Mesenchymal stem cell (in vitro differentiated cells and primary cell): ENCODE data around the gene CCDC148.
A peak's percentile ranks its signal among the peaks of the same experiment; 100 is the strongest.

Experiments used
- DNase-seq: peaks from one replicate; pipeline ENCODE4 v3.0.0-alpha.2; 2013
- H2AFZ ChIP-seq: one replicate; pipeline ENCODE4 v1.6.1; 2013; ENCODE audit warnings: low read depth, mild to moderate bottlenecking, control low read depth, inconsistent platforms, low read length, moderate library complexity
- H2AK5ac ChIP-seq: 2 replicates; pipeline ENCODE4 v1.6.1; 2013; ENCODE audit warnings: low read length, moderate library complexity, mild to moderate bottlenecking, inconsistent platforms; ENCODE audit not compliant: severe bottlenecking
- H2BK120ac ChIP-seq: one replicate; pipeline ENCODE4 v1.6.1; 2013; ENCODE audit warnings: low read depth, mild to moderate bottlenecking, inconsistent platforms, low read length, moderate library complexity
- H2BK12ac ChIP-seq, 2 experiments: one replicate each; pipeline ENCODE4 v1.6.1; 2013; ENCODE audit warnings: inconsistent platforms in 2 of 2, low read length in 2 of 2, mild to moderate bottlenecking in 2 of 2, moderate library complexity in 2 of 2, control low read depth in 1 of 2
- H2BK15ac ChIP-seq: one replicate; pipeline ENCODE4 v1.6.1; 2013; ENCODE audit warnings: mild to moderate bottlenecking, low read depth, inconsistent platforms; ENCODE audit not compliant: poor library complexity, severe bottlenecking
- H2BK5ac ChIP-seq: 2 replicates; pipeline ENCODE4 v1.6.1; 2013; ENCODE audit warnings: low read depth, mild to moderate bottlenecking, low read length, control low read depth, inconsistent platforms; ENCODE audit not compliant: poor library complexity, severe bottlenecking
- H3K14ac ChIP-seq, 2 experiments: one replicate each; pipeline ENCODE4 v1.6.1; 2013; ENCODE audit warnings: inconsistent platforms in 2 of 2, low read length in 2 of 2, control low read depth in 1 of 2, mild to moderate bottlenecking in 1 of 2, moderate library complexity in 1 of 2
- H3K18ac ChIP-seq, 2 experiments: one replicate each; pipeline ENCODE4 v1.6.1; 2013; ENCODE audit warnings: inconsistent platforms in 2 of 2, low read length in 2 of 2, control low read depth in 1 of 2, low read depth in 1 of 2, mild to moderate bottlenecking in 1 of 2
- H3K23ac ChIP-seq, 2 experiments: one replicate each; pipeline ENCODE4 v1.6.1; 2013; ENCODE audit warnings: inconsistent platforms in 2 of 2, low read length in 2 of 2, mild to moderate bottlenecking in 2 of 2, moderate library complexity in 2 of 2, control low read depth in 1 of 2
- H3K27ac ChIP-seq: 2 replicates; pipeline ENCODE4 v1.5.1; 2013; ENCODE audit warnings: mild to moderate bottlenecking, moderate library complexity, low read length, control low read depth, inconsistent platforms; ENCODE audit not compliant: poor library complexity, severe bottlenecking
- H3K27me3 ChIP-seq, 2 experiments: 2 replicates each; pipeline versions ENCODE4 v1.6.1 to v1.7.0; 2013; ENCODE audit warnings: low read length in 2 of 2, mild to moderate bottlenecking in 2 of 2, moderate library complexity in 2 of 2, control low read depth in 1 of 2, inconsistent platforms in 1 of 2; ENCODE audit not compliant: control insufficient read depth in 1 of 2, insufficient read depth in 1 of 2
- H3K36me3 ChIP-seq, 2 experiments: 2 replicates each; pipeline versions ENCODE4 v1.6.1 to v1.7.0; 2013; ENCODE audit warnings: low read length in 2 of 2, control low read depth in 1 of 2, inconsistent platforms in 1 of 2, low read depth in 1 of 2, mild to moderate bottlenecking in 1 of 2; ENCODE audit not compliant: insufficient read depth in 2 of 2, control insufficient read depth in 1 of 2
- H3K4ac ChIP-seq, 2 experiments: one replicate each; pipeline ENCODE4 v1.6.1; 2013; ENCODE audit warnings: inconsistent platforms in 2 of 2, low read length in 2 of 2, mild to moderate bottlenecking in 2 of 2, moderate library complexity in 2 of 2, control low read depth in 1 of 2, low read depth in 1 of 2
- H3K4me1 ChIP-seq: 2 replicates; pipeline ENCODE4 v1.6.1; 2013; ENCODE audit warnings: low read depth, low read length, control low read depth; ENCODE audit not compliant: control insufficient read depth, insufficient read depth
- H3K4me2 ChIP-seq: 2 replicates; pipeline ENCODE4 v1.6.1; 2013; ENCODE audit warnings: low read length, mild to moderate bottlenecking, inconsistent platforms; ENCODE audit not compliant: poor library complexity, severe bottlenecking
- H3K4me3 ChIP-seq, 2 experiments: 2 replicates each; pipeline versions ENCODE4 v1.5.1 to v1.7.0; 2013; ENCODE audit warnings: low read length in 2 of 2, mild to moderate bottlenecking in 2 of 2, control low read depth in 1 of 2, low read depth in 1 of 2; ENCODE audit not compliant: insufficient read depth in 1 of 2
- H3K79me1 ChIP-seq: replicated peaks from 2 replicates; pipeline ENCODE4 v1.6.1; 2013; ENCODE audit warnings: mild to moderate bottlenecking, control low read depth, low read length, inconsistent platforms; ENCODE audit not compliant: poor library complexity, severe bottlenecking
- H3K9ac ChIP-seq: 2 replicates; pipeline ENCODE4 v1.7.0; 2013; ENCODE audit warnings: mild to moderate bottlenecking, low read length, moderate library complexity
- H3K9me3 ChIP-seq: 2 replicates; pipeline ENCODE4 v1.7.0; 2013; ENCODE audit warnings: mild to moderate bottlenecking, low read length; ENCODE audit not compliant: control insufficient read depth
- H4K8ac ChIP-seq: one replicate; pipeline ENCODE4 v1.6.1; 2013; ENCODE audit warnings: inconsistent platforms, mild to moderate bottlenecking, low read length, moderate library complexity
- H4K91ac ChIP-seq: one replicate; pipeline ENCODE4 v1.6.1; 2013; ENCODE audit warnings: mild to moderate bottlenecking, low read length, inconsistent platforms
- WGBS: methylation state at CpG from one replicate; pipeline ENCODE4 v1.1.7; 2013; ENCODE audit warnings: mixed read lengths; 5-methylcytosine and 5-hydroxymethylcytosine counted together

Gene CCDC148

DNA sequence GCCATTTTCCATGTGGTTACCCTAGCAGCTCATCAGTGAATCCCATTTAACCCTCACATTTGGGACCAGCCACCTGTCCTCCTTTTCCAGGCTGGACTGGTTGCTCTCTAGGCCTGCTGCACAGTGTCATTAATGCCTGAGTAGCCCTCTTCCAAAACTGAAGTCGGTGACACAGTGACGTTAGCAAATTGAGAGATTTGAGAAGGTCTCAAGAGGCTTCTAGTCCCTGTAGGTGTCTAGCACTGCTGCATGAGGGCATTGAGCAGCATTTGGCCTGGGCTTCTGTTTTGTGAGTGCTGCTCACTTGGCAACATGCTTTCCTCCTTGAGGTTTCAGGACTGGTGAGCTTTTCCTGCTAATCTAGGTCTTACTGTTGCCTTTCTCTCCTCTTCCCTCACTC lies 36.9 kb upstream of the CCDC148 start:
- WGBS: 46% methylated on average over 2 of the region's 2 CpGs
- Histone ChIP-seq H2BK120ac (no peak overlapping the region), H3K23ac (no peak overlapping the region), H3K36me3 (no peaks in the 10 kb centered on the region), H3K27ac (no peak overlapping the region), H3K9ac (no peak overlapping the region), H2BK15ac (peak overlapping the region; percentile 48), H2AFZ (no peak overlapping the region), H3K14ac (no peak overlapping the region), H2AK5ac (no peak overlapping the region), H3K9me3 (no peaks in the 10 kb centered on the region), H3K4me1 (peaks cover 7% of the 10 kb centered on the region), H2BK5ac (no peak overlapping the region), H3K4me3 (no peak overlapping the region), H3K27me3 (no peaks in the 10 kb centered on the region), H2BK12ac (no peak overlapping the region), H3K4ac (peak overlapping the region in 1 of 2 experiments; percentile 87), H3K79me1 (peaks cover 13% of the 10 kb centered on the region), H3K18ac (no peak overlapping the region), H3K4me2 (no peak overlapping the region), H4K8ac (peak overlapping the region; percentile 60), H4K91ac (no peak overlapping the region)
- no peak for DNase-seq

- Histone ChIP-seq H3K4me3 (no peak overlapping the region), H3K4me2 (no peak overlapping the region), H3K79me1 (peaks cover 13% of the 10 kb centered on the region), H4K91ac (no peak overlapping the region), H3K36me3 (no peaks in the 10 kb centered on the region), H2AK5ac (no peak overlapping the region), H2BK12ac (no peak overlapping the region), H3K9ac (no peak overlapping the region), H2BK15ac (no peak overlapping the region), H2BK120ac (no peak overlapping the region), H3K14ac (no peak overlapping the region), H2AFZ (no peak overlapping the region), H3K4ac (no peak overlapping the region), H3K9me3 (no peaks in the 10 kb centered on the region), H3K23ac (no peak overlapping the region), H3K27ac (no peak overlapping the region), H2BK5ac (no peak overlapping the region), H3K27me3 (no peaks in the 10 kb centered on the region), H4K8ac (no peak overlapping the region), H3K18ac (no peak overlapping the region), H3K4me1 (peaks cover 5% of the 10 kb centered on the region)
- DNase-seq: no peak
- 86% methylated on average over 4 of the region's 4 CpGs for WGBS
Measured at GRCh38 chr2:158491072-158491471, 34.5 kb upstream of the CCDC148 start.

GRCh38 chr2:158489366-158490112 lies 33.0 kb upstream of the CCDC148 start:
- Histone ChIP-seq H3K4ac (no peak overlapping the region), H4K91ac (no peak overlapping the region), H3K14ac (no peak overlapping the region), H2BK15ac (no peak overlapping the region), H4K8ac (no peak overlapping the region), H2BK5ac (no peak overlapping the region), H3K18ac (peak overlapping the region in 1 of 2 experiments; percentile 75), H2AK5ac (no peak overlapping the region), H3K36me3 (no peaks in the 10 kb centered on the region), H3K4me1 (peaks cover 3% of the 10 kb centered on the region), H2BK120ac (no peak overlapping the region), H3K23ac (no peak overlapping the region), H3K4me3 (no peak overlapping the region), H2AFZ (no peak overlapping the region), H3K9ac (no peak overlapping the region), H3K79me1 (peaks cover 14% of the 10 kb centered on the region), H2BK12ac (no peak overlapping the region), H3K27ac (no peak overlapping the region), H3K9me3 (no peaks in the 10 kb centered on the region), H3K4me2 (no peak overlapping the region), H3K27me3 (no peaks in the 10 kb centered on the region)
- WGBS: 56% methylated on average over 2 of the region's 6 CpGs
- no peak for DNase-seq

DNA sequence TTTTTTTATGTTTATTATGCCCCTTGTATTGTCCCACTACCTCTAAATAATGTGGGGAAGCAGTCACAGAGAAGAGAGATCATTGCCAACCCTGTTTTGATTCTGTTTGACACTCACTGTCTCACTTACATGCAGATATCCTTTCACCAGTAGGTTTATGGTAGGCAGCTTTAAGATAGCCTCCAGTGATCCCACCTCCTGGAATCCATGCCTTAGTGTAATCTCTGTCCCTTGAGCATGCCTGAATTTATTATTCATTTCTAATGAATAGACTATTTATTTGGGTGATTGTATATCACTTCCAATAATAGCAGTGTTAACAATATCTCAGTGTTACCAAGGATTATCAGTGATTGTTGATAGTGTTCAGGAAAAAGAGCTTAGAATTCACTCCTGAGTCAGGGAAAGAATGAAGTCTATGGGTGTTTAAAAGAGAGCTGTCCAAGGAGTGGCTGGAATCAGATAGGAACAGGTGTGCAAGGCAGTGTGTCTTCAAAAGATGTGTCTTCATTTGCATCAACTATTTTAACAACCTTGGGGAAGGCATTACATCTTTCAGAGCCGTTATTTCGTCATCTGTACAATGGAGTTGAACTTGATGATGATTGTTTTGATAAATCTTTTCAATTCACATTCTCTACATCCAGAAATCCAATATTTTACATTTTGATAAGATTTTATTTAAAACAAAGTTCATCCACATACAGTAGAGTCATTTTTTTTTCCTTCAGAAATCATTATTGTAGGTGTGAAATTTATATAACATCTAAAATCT lies 32.1 kb upstream of the CCDC148 start:
- Histone ChIP-seq H2BK5ac (no peak overlapping the region), H3K23ac (no peak overlapping the region), H3K4me3 (no peak overlapping the region), H2AK5ac (no peak overlapping the region), H3K27me3 (no peaks in the 10 kb centered on the region), H3K9me3 (no peaks in the 10 kb centered on the region), H3K4me1 (peaks cover 3% of the 10 kb centered on the region), H4K8ac (no peak overlapping the region), H2BK15ac (no peak overlapping the region), H3K27ac (no peak overlapping the region), H4K91ac (no peak overlapping the region), H2AFZ (no peak overlapping the region), H2BK120ac (peak overlapping the region; percentile 49), H3K14ac (no peak overlapping the region), H2BK12ac (no peak overlapping the region), H3K4me2 (no peak overlapping the region), H3K79me1 (peaks cover 14% of the 10 kb centered on the region), H3K4ac (no peak overlapping the region), H3K18ac (no peak overlapping the region), H3K9ac (no peak overlapping the region), H3K36me3 (no peaks in the 10 kb centered on the region)
- DNase-seq: no peak
- WGBS: no CpG with 5 or more reads among the region's 2 CpGs
